Fibroblast of mammary gland (primary cell): ENCODE measurements around the gene MYL12B.

ENCODE experiments used
- DNase-seq: peaks from one replicate; pipeline ENCODE4 v3.0.0-alpha.2; 2010; ENCODE audit warnings: low read depth
- H3K4me3 ChIP-seq: 2 replicates; pipeline ENCODE4 v1.5.1; 2011; ENCODE audit warnings: low read depth, mild to moderate bottlenecking, low read length, moderate library complexity; ENCODE audit not compliant: control insufficient read depth
- CTCF ChIP-seq: conservative IDR thresholded peaks from 2 replicates; pipeline ENCODE4 v1.5.1; 2011; ENCODE audit warnings: low read depth, low read length, inconsistent platforms; ENCODE audit not compliant: control insufficient read depth, insufficient read depth

MYL12B gene

GRCh38 chr18:3281456-3282400, 19.8 kb downstream of the MYL12B start:
- peak; percentile 54 for TF ChIP-seq CTCF
- DNase-seq, result peak; percentile 87
- no peak overlapping the region for H3K4me3 ChIP-seq

- no peak for TF ChIP-seq CTCF
- DNase-seq, result no peak
- no peak overlapping the region for H3K4me3 ChIP-seq
These were observed 21.4 kb downstream of the MYL12B start for GRCh38 chr18:3283253-3283863.

- no peak for TF ChIP-seq CTCF
- H3K4me3 ChIP-seq, result no peak overlapping the region
- no peak for DNase-seq
These were observed 22.0 kb downstream of the MYL12B start for GRCh38 chr18:3283908-3284307.

GRCh38 chr18:3284501-3284900, 22.6 kb downstream of the MYL12B start:
- no peak overlapping the region for H3K4me3 ChIP-seq
- DNase-seq, result no peak
- TF ChIP-seq CTCF, result no peak

GRCh38 chr18:3286159-3286558, 24.2 kb downstream of the MYL12B start:
- no peak overlapping the region for H3K4me3 ChIP-seq
- DNase-seq, result no peak
- TF ChIP-seq CTCF, result no peak

GRCh38 chr18:3293196-3293951, 31.4 kb downstream of the MYL12B start:
- DNase-seq, result no peak
- TF ChIP-seq CTCF, result no peak
- H3K4me3 ChIP-seq, result no peak overlapping the region
